ENCODE results near the gene ACVR1. TPM values are rescaled to one million over a fixed set of nuclear protein-coding genes. Genes with fewer than 3 reads are reported as not detected.

The ACVR1 gene
- total RNA-seq, 1 donor from 2014 or later, result 5.5 TPM

- H3K4me3 ChIP-seq (ENCODE audit: low read depth, low read length), result no peak overlapping the region
- no peak for TF ChIP-seq CTCF (conservative IDR thresholded peaks at IDR 0.05; ENCODE audit: low read depth, low read length)
- DNase-seq (ENCODE audit: low read depth), result no peak
Observed at GRCh38 chr2:157815421-157815820, 60.7 kb downstream of the ACVR1 start.

GRCh38 chr2:157813467-157813866 is 62.7 kb downstream of the ACVR1 start:
- no peak overlapping the region for H3K4me3 ChIP-seq (ENCODE audit: low read depth, low read length)
- DNase-seq (ENCODE audit: low read depth), result no peak
- no peak for TF ChIP-seq CTCF (conservative IDR thresholded peaks at IDR 0.05; ENCODE audit: low read depth, low read length)

GRCh38 chr2:157810037-157810436 is 66.1 kb downstream of the ACVR1 start:
- DNase-seq (ENCODE audit: low read depth), result no peak
- no peak for TF ChIP-seq CTCF (conservative IDR thresholded peaks at IDR 0.05; ENCODE audit: low read depth, low read length)
- H3K4me3 ChIP-seq (ENCODE audit: low read depth, low read length), result no peak overlapping the region

DNA sequence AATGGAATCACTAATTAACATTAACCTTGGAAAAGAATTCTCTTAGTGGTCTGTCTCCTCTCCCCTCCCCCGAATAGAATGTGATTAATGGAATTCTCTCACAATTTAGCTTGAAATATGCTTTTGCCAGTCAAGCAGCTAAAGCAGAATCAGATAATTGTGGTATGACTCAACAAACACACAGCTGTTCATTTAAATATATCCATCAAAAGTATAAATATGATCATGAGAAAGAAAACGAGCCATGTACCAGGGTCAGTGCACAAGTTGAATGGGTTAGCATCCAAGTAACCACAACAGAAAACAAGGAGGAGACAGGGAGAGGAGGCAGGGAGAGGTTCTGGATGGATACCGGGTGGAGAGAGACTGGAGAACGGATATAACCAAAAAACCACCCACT is 66.9 kb downstream of the ACVR1 start:
- no peak for TF ChIP-seq CTCF (conservative IDR thresholded peaks at IDR 0.05; ENCODE audit: low read depth, low read length)
- DNase-seq (ENCODE audit: low read depth), result no peak

DNA sequence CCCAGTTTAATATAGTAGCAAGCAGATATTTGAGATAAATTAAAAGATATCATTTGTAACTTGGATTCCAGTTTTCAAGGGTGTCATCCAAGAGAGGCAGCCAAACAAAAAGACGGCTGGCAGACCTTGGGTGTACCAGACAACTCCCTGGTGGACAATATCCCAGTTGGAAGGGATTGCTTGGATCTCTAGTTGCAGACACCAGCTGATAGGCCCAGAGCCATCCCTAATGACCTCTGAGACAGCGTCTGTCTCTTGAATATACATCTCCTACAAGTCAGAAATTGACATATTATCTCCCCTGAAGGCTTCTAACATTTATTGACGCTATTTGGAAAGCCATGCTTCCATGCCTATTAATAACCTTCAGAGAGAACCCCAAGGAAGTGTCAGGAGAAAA is 67.7 kb downstream of the ACVR1 start:
- no peak for DNase-seq (ENCODE audit: low read depth)
- no peak for TF ChIP-seq CTCF (conservative IDR thresholded peaks at IDR 0.05; ENCODE audit: low read depth, low read length)
- no peak overlapping the region for H3K4me3 ChIP-seq (ENCODE audit: low read depth, low read length)

More for the DNA sequence above, 66.9 kb downstream of the ACVR1 start:
- no peak overlapping the region for H3K4me3 ChIP-seq (ENCODE audit: low read depth, low read length)

DNA sequence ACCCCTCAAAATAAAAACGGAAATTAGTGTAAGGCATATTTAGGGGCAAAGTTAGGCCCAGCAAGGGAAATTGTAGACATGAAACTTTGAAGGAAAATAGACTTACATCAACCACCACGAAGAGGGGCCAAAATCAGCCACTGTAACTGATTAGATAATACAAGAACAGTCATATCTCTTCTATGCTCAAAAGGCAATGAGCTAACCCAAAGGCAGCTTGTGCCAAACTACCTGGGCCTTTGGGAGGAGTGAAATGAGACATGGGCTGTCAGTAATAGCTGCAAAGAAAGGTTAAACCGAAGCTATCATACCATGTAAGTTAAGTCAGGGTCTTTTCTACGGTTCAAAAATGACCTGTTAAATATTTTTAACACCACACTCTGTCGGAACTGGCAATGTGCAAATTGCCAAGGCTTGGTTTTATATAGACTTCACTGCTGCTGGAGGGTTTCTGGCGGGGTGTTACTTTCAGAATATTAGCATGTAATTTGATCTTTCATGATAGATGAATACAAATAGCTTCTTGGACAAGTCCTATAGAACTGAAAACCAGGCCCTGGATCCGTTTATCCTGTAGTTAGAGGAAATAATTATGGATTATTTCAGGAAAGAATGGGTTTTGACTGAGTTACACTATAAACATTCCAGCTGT is 69.6 kb downstream of the ACVR1 start:
- H3K4me3 ChIP-seq (ENCODE audit: low read depth, low read length), result no peak overlapping the region
- DNase-seq (ENCODE audit: low read depth), result no peak
- TF ChIP-seq CTCF (conservative IDR thresholded peaks at IDR 0.05; ENCODE audit: low read depth, low read length), result no peak

- DNase-seq (ENCODE audit: low read depth), result no peak
- no peak overlapping the region for H3K4me3 ChIP-seq (ENCODE audit: low read depth, low read length)
- TF ChIP-seq CTCF (conservative IDR thresholded peaks at IDR 0.05; ENCODE audit: low read depth, low read length), result no peak
Observed at GRCh38 chr2:157805519-157805918, 70.6 kb downstream of the ACVR1 start.

All from epithelial cell of proximal tubule (primary cell).